WTC11 (cell line): ENCODE data around the gene NPAT. TPM values are rescaled to one million over a fixed set of nuclear protein-coding genes. Genes with fewer than 3 reads are reported as not detected.

ENCODE experiments used
- CBFB ChIP-seq: sonication (generic); formaldehyde crosslinking; IDR thresholded peaks from 2 replicates; pipeline ENCODE4 v1.8.1; 2022; ENCODE audit warnings: mild to moderate bottlenecking, low read depth, missing genetic modification reagents
- FOXP4 ChIP-seq: sonication (generic); formaldehyde crosslinking; IDR thresholded peaks from 2 replicates; pipeline ENCODE4 v1.8.0; 2022; ENCODE audit warnings: mild to moderate bottlenecking, missing genetic modification reagents
- GRHL2 ChIP-seq: fragments of 250-450 bp; sonication (Bioruptor Pico); IDR thresholded peaks from 2 replicates; pipeline ENCODE4 v1.8.0; 2022; ENCODE audit warnings: mild to moderate bottlenecking, moderate library complexity; ENCODE audit not compliant: insufficient replicate concordance, severe bottlenecking
- HMGA2 ChIP-seq: fragments of 250-450 bp; sonication (Bioruptor Pico); IDR thresholded peaks from 2 replicates; pipeline ENCODE4 v1.4.0; 2021; ENCODE audit warnings: mild to moderate bottlenecking, moderate library complexity
- IRF1 ChIP-seq: sonication (generic); formaldehyde crosslinking; IDR thresholded peaks from 2 replicates; pipeline ENCODE4 v1.8.0; 2023; ENCODE audit warnings: missing genetic modification reagents
- IRF2 ChIP-seq: sonication (generic); formaldehyde crosslinking; IDR thresholded peaks from 2 replicates; pipeline ENCODE4 v1.8.0; 2022; ENCODE audit warnings: low read depth, missing genetic modification reagents, borderline replicate concordance
- JUN ChIP-seq: sonication (generic); formaldehyde crosslinking; IDR thresholded peaks from 2 replicates; pipeline ENCODE4 v1.8.0; 2023; ENCODE audit warnings: mild to moderate bottlenecking, missing genetic modification reagents
- NFE2L1 ChIP-seq: sonication (generic); formaldehyde crosslinking; IDR thresholded peaks from 2 replicates; pipeline ENCODE4 v1.8.1; 2023; ENCODE audit warnings: missing genetic modification reagents
- NR1H2 ChIP-seq: sonication (generic); formaldehyde crosslinking; IDR thresholded peaks from 2 replicates; pipeline ENCODE4 v1.9.0; 2021; ENCODE audit warnings: mild to moderate bottlenecking, moderate library complexity, missing genetic modification reagents
- RORB ChIP-seq: fragments of 250-450 bp; sonication (Bioruptor Pico); IDR thresholded peaks from 2 replicates; pipeline ENCODE4 v1.9.0; 2021; ENCODE audit warnings: mild to moderate bottlenecking
- SMAD3 ChIP-seq: sonication (generic); formaldehyde crosslinking; IDR thresholded peaks from 2 replicates; pipeline ENCODE4 v1.8.0; 2022; ENCODE audit warnings: missing genetic modification reagents, mild to moderate bottlenecking, borderline replicate concordance
- SOX15 ChIP-seq: fragments of 250-450 bp; sonication (Bioruptor Pico); IDR thresholded peaks from 2 replicates; pipeline ENCODE4 v1.9.0; 2021; ENCODE audit warnings: mild to moderate bottlenecking
- STAT6 ChIP-seq: sonication (generic); formaldehyde crosslinking; conservative IDR thresholded peaks from 2 replicates; pipeline ENCODE4 v1.8.1; 2023; ENCODE audit warnings: mild to moderate bottlenecking, low read depth, missing genetic modification reagents, moderate library complexity
- TEAD4 ChIP-seq: sonication (generic); formaldehyde crosslinking; IDR thresholded peaks from 2 replicates; pipeline ENCODE4 v1.8.0; 2022; ENCODE audit warnings: mild to moderate bottlenecking, missing genetic modification reagents
- USF1 ChIP-seq: sonication (generic); formaldehyde crosslinking; IDR thresholded peaks from 2 replicates; pipeline ENCODE4 v1.8.0; 2022; ENCODE audit warnings: mild to moderate bottlenecking, missing genetic modification reagents
- ZBTB21 ChIP-seq: sonication (generic); formaldehyde crosslinking; IDR thresholded peaks from 2 replicates; pipeline ENCODE4 v1.8.1; 2023; ENCODE audit warnings: mild to moderate bottlenecking, missing genetic modification reagents, borderline replicate concordance
- ZNF121 ChIP-seq: sonication (generic); formaldehyde crosslinking; IDR thresholded peaks from 2 replicates; pipeline ENCODE4 v1.8.0; 2023; ENCODE audit warnings: missing genetic modification reagents
- ZNF396 ChIP-seq: fragments of 250-450 bp; sonication (Bioruptor Pico); IDR thresholded peaks from 2 replicates; pipeline ENCODE4 v1.8.0; 2021; ENCODE audit warnings: mild to moderate bottlenecking, moderate library complexity, borderline replicate concordance
- ZNF416 ChIP-seq: fragments of 250-450 bp; sonication (Bioruptor Pico); IDR thresholded peaks from 2 replicates; pipeline ENCODE4 v1.9.0; 2021; ENCODE audit warnings: mild to moderate bottlenecking, inconsistent platforms
- ZNF423 ChIP-seq: fragments of 250-450 bp; sonication (Bioruptor Pico); IDR thresholded peaks from 2 replicates; pipeline ENCODE4 v2.1.2; 2022; ENCODE audit warnings: mild to moderate bottlenecking, moderate library complexity
- ZNF425 ChIP-seq: fragments of 250-450 bp; sonication (Bioruptor Pico); conservative IDR thresholded peaks from 2 replicates; pipeline ENCODE4 v1.9.0; 2021; ENCODE audit warnings: mild to moderate bottlenecking
- ZNF532 ChIP-seq: fragments of 250-450 bp; sonication (Bioruptor Pico); IDR thresholded peaks from 2 replicates; pipeline ENCODE4 v1.9.0; 2021; ENCODE audit warnings: mild to moderate bottlenecking, borderline replicate concordance
- total RNA-seq: library from RNA; stranded (reverse); gene quantifications from 3 replicates; pipeline ENCODE4 v1.2.3, GENCODE V29; 2021
- TF ChIP-seq, protein P1 (sequence below): sonication (generic); formaldehyde crosslinking; IDR thresholded peaks from 2 replicates; pipeline ENCODE4 v1.8.0; 2023; ENCODE audit warnings: mild to moderate bottlenecking, missing genetic modification reagents

Gene NPAT
- total RNA-seq, 1 experiment from 2014 or later = 17.2 TPM

DNA sequence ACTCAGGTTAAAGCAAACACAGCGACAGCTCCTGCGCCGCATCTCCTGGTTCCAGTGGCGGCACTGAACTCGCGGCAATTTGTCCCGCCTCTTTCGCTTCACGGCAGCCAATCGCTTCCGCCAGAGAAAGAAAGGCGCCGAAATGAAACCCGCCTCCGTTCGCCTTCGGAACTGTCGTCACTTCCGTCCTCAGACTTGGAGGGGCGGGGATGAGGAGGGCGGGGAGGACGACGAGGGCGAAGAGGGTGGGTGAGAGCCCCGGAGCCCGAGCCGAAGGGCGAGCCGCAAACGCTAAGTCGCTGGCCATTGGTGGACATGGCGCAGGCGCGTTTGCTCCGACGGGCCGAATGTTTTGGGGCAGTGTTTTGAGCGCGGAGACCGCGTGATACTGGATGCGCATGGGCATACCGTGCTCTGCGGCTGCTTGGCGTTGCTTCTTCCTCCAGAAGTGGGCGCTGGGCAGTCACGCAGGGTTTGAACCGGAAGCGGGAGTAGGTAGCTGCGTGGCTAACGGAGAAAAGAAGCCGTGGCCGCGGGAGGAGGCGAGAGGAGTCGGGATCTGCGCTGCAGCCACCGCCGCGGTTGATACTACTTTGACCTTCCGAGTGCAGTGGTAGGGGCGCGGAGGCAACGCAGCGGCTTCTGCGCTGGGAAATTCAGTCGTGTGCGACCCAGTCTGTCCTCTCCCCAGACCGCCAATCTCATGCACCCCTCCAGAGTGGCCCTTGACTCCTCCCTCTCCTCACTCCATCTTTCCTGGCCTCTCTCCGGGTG is at the start of gene NPAT, which contains the start of gene ATM (continued):
- no peak for TF ChIP-seq ZNF532
- peak; percentile 54; the same call in 1 of the 2 replicates for TF ChIP-seq TEAD4
- TF ChIP-seq USF1 = peak; percentile 72; the same call in 1 of the 2 replicates
- no peak for TF ChIP-seq CBFB (CRISPR knock-in tag)
- TF ChIP-seq ZNF416 = peak; percentile 41; the same call in 1 of the 2 replicates
- no peak for TF ChIP-seq SOX15 (CRISPR knock-in tag)
- peak; percentile 84 for TF ChIP-seq NFE2L1 (CRISPR knock-in tag)
- TF ChIP-seq IRF1 = no peak
- no peak for TF ChIP-seq ZBTB21
- 0 out of 2 replicates have a peak, but pooled peaks have one; percentile 25 for TF ChIP-seq SMAD3
- TF ChIP-seq, protein P1, sequence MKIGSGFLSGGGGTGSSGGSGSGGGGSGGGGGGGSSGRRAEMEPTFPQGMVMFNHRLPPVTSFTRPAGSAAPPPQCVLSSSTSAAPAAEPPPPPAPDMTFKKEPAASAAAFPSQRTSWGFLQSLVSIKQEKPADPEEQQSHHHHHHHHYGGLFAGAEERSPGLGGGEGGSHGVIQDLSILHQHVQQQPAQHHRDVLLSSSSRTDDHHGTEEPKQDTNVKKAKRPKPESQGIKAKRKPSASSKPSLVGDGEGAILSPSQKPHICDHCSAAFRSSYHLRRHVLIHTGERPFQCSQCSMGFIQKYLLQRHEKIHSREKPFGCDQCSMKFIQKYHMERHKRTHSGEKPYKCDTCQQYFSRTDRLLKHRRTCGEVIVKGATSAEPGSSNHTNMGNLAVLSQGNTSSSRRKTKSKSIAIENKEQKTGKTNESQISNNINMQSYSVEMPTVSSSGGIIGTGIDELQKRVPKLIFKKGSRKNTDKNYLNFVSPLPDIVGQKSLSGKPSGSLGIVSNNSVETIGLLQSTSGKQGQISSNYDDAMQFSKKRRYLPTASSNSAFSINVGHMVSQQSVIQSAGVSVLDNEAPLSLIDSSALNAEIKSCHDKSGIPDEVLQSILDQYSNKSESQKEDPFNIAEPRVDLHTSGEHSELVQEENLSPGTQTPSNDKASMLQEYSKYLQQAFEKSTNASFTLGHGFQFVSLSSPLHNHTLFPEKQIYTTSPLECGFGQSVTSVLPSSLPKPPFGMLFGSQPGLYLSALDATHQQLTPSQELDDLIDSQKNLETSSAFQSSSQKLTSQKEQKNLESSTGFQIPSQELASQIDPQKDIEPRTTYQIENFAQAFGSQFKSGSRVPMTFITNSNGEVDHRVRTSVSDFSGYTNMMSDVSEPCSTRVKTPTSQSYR (CRISPR knock-in tag) = no peak
- TF ChIP-seq ZNF423 (CRISPR knock-in tag) = no peak
- no peak for TF ChIP-seq RORB
- no peak for TF ChIP-seq NR1H2
- no peak for TF ChIP-seq IRF2 (CRISPR knock-in tag)
- TF ChIP-seq ZNF396 (CRISPR knock-in tag) = no peak
- 0 out of 2 replicates have a peak, but pooled peaks have one; percentile 15 for TF ChIP-seq FOXP4 (CRISPR knock-in tag)
- no peak for TF ChIP-seq HMGA2 (CRISPR knock-in tag)
- no peak for TF ChIP-seq STAT6 (CRISPR knock-in tag)
- no peak for TF ChIP-seq JUN (CRISPR knock-in tag)
- no peak for TF ChIP-seq ZNF425 (CRISPR knock-in tag)
- TF ChIP-seq ZNF121 = peak; percentile 73; the same call in 1 of the 2 replicates
- no peak for TF ChIP-seq GRHL2
